ENCODE data around the gene PRR29.
A peak's percentile ranks its signal among the peaks of the same experiment; 100 is the strongest.

PRR29 gene

GRCh38 chr17:64024781-64025731 lies 26.9 kb downstream of the PRR29 start:
- no peak overlapping the region for H3K4me3 ChIP-seq (replicated peaks; ENCODE audit: low read depth, low read length)
- no peak for TF ChIP-seq CTCF (IDR thresholded peaks at IDR 0.05; ENCODE audit: low read depth, low read length, missing control alignments)
- DNase-seq (ENCODE audit: extremely low read depth, low read depth): no peak

GRCh38 chr17:64025732-64026294 lies 27.7 kb downstream of the PRR29 start:
- no peak for DNase-seq (ENCODE audit: extremely low read depth, low read depth)
- H3K4me3 ChIP-seq (replicated peaks; ENCODE audit: low read depth, low read length): no peak overlapping the region
- peak; percentile 98 for TF ChIP-seq CTCF (IDR thresholded peaks at IDR 0.05; ENCODE audit: low read depth, low read length, missing control alignments)

GRCh38 chr17:64028874-64029464 lies 30.8 kb downstream of the PRR29 start:
- peak; percentile 76 for TF ChIP-seq CTCF (IDR thresholded peaks at IDR 0.05; ENCODE audit: low read depth, low read length, missing control alignments)
- no peak for DNase-seq (ENCODE audit: extremely low read depth, low read depth)
- H3K4me3 ChIP-seq (replicated peaks; ENCODE audit: low read depth, low read length): no peak overlapping the region

- no peak overlapping the region for H3K4me3 ChIP-seq (replicated peaks; ENCODE audit: low read depth, low read length)
- no peak for TF ChIP-seq CTCF (IDR thresholded peaks at IDR 0.05; ENCODE audit: low read depth, low read length, missing control alignments)
- no peak for DNase-seq (ENCODE audit: extremely low read depth, low read depth)
Measured at GRCh38 chr17:64032081-64032480, 33.9 kb downstream of the PRR29 start.

GRCh38 chr17:64036198-64036922 lies 38.2 kb downstream of the PRR29 start:
- no peak overlapping the region for H3K4me3 ChIP-seq (replicated peaks; ENCODE audit: low read depth, low read length)
- TF ChIP-seq CTCF (IDR thresholded peaks at IDR 0.05; ENCODE audit: low read depth, low read length, missing control alignments): no peak
- no peak for DNase-seq (ENCODE audit: extremely low read depth, low read depth)

GRCh38 chr17:64037180-64037579 lies 39.0 kb downstream of the PRR29 start:
- TF ChIP-seq CTCF (IDR thresholded peaks at IDR 0.05; ENCODE audit: low read depth, low read length, missing control alignments): no peak
- DNase-seq (ENCODE audit: extremely low read depth, low read depth): no peak

More at GRCh38 chr17:64037180-64037579, 39.0 kb downstream of the PRR29 start:
- H3K4me3 ChIP-seq (replicated peaks; ENCODE audit: low read depth, low read length): no peak overlapping the region

All from HFF-Myc (cell line).